HepG2 (cell line): Measurements from ENCODE around the gene BZW1. TPM values are rescaled to one million over a fixed set of nuclear protein-coding genes. Genes with fewer than 3 reads are reported as not detected.

Experiments used
- ARNTL ChIP-seq: sonication (generic); formaldehyde crosslinking; IDR thresholded peaks from 2 replicates; pipeline ENCODE4 v1.4.0; 2020; ENCODE audit warnings: mild to moderate bottlenecking, missing genetic modification reagents
- KDM3A ChIP-seq: IDR thresholded peaks from 2 replicates; pipeline ENCODE4 v1.6.1; 2018; ENCODE audit warnings: low read depth, missing compliant biosample characterization
- KLF12 ChIP-seq: sonication (generic); formaldehyde crosslinking; IDR thresholded peaks from 2 replicates; pipeline ENCODE4 v1.4.0; 2020; ENCODE audit warnings: missing genetic modification reagents, borderline replicate concordance
- KLF15 ChIP-seq: sonication (generic); formaldehyde crosslinking; IDR thresholded peaks from 2 replicates; pipeline ENCODE4 v1.8.1; 2023; ENCODE audit warnings: borderline replicate concordance, mild to moderate bottlenecking, inconsistent platforms, missing genetic modification reagents, mixed read lengths
- NFKBIZ ChIP-seq: IDR thresholded peaks from 2 replicates; pipeline ENCODE4 v1.6.1; 2018; ENCODE audit warnings: missing genetic modification reagents, missing compliant biosample characterization
- PRPF4 ChIP-seq: fragments of 200-400 bp; formaldehyde crosslinking; IDR thresholded peaks from 2 replicates; pipeline ENCODE4 v1.6.1; 2016; ENCODE audit warnings: low read length, low read depth; ENCODE audit not compliant: poor library complexity, severe bottlenecking
- RXRB ChIP-seq: IDR thresholded peaks from 2 replicates; pipeline ENCODE4 v1.6.1; 2016; ENCODE audit warnings: borderline replicate concordance, missing genetic modification reagents, missing compliant biosample characterization
- SATB2 ChIP-seq: sonication (generic); formaldehyde crosslinking; IDR thresholded peaks from 2 replicates; pipeline ENCODE4 v1.5.0; 2020; ENCODE audit warnings: missing genetic modification reagents
- SETDB1 ChIP-seq: sonication (generic); formaldehyde crosslinking; IDR thresholded peaks from 2 replicates; pipeline ENCODE4 v1.5.1; 2020; ENCODE audit warnings: missing genetic modification reagents, mild to moderate bottlenecking, borderline replicate concordance
- SOX13 ChIP-seq, 3 experiments: fragments of 450-650 bp in 1 of 3; sonication (generic) in 1 of 3; formaldehyde crosslinking in 1 of 3; IDR thresholded peaks in 2 of 3; conservative IDR thresholded peaks in 1 of 3; 2 replicates each; pipeline versions ENCODE4 v1.5.0 to v1.6.1; 2016 to 2020; ENCODE audit warnings: antibody characterized with exemption in 1 of 3, mild to moderate bottlenecking in 1 of 3, missing compliant biosample characterization in 1 of 3, missing genetic modification reagents in 1 of 3, moderate library complexity in 1 of 3
- ZMAT3 ChIP-seq: sonication (generic); formaldehyde crosslinking; conservative IDR thresholded peaks from 2 replicates; pipeline ENCODE4 v1.7.0; 2021; ENCODE audit warnings: missing genetic modification reagents
- polyA plus RNA-seq, 8 experiments: library from polyadenylated mRNA; depleted of rRNA in 3 of 8; stranded (reverse) in 7 of 8; unstranded in 1 of 8; fragments of >200 nt; fragmentation: Illumina TruSeq in 4 of 8; extraction: Trizol in 4 of 8; gene quantifications; 2 replicates each; pipeline versions ENCODE4 v1.2.1 to v1.2.3, GENCODE V29; 2011 to 2016; ENCODE audit warnings: low read depth in 4 of 8, missing spikeins in 1 of 8, mixed read lengths in 1 of 8; ENCODE audit not compliant: insufficient read depth in 1 of 8
- total RNA-seq, 5 experiments: library from RNA; depleted of rRNA; stranded (reverse); fragments of >200 nt; fragmentation: Illumina TruSeq; extraction: Trizol; gene quantifications; 2 replicates each; pipeline ENCODE4 v1.2.3, GENCODE V29; 2016; ENCODE audit warnings: low read depth in 1 of 5
- TF ChIP-seq, protein P1 (sequence below): sonication (generic); formaldehyde crosslinking; IDR thresholded peaks from 2 replicates; pipeline ENCODE4 v1.4.0; 2020; ENCODE audit warnings: missing genetic modification reagents, borderline replicate concordance
- TF ChIP-seq, protein P2 (sequence below): sonication (generic); formaldehyde crosslinking; IDR thresholded peaks from 2 replicates; pipeline ENCODE4 v1.5.1; 2020; ENCODE audit warnings: mild to moderate bottlenecking, missing genetic modification reagents, moderate library complexity
- TF ChIP-seq, protein P3 (sequence below): sonication (generic); formaldehyde crosslinking; IDR thresholded peaks from 2 replicates; pipeline ENCODE4 v1.5.0; 2020; ENCODE audit warnings: missing genetic modification reagents
- TF ChIP-seq, protein P4 (sequence below): sonication (generic); formaldehyde crosslinking; conservative IDR thresholded peaks from 2 replicates; pipeline ENCODE4 v1.8.0; 2022; ENCODE audit warnings: mild to moderate bottlenecking, moderate library complexity, missing genetic modification reagents
- TF ChIP-seq, protein P5 (sequence below): sonication (generic); formaldehyde crosslinking; IDR thresholded peaks from 2 replicates; pipeline ENCODE4 v1.8.1; 2023; ENCODE audit warnings: mild to moderate bottlenecking, missing genetic modification reagents
- TF ChIP-seq, protein P6 (sequence below): IDR thresholded peaks from 2 replicates; pipeline ENCODE4 v1.6.1; 2018; ENCODE audit warnings: missing genetic modification reagents, mild to moderate bottlenecking, missing compliant biosample characterization

Gene BZW1
- total and polyA plus RNA-seq, 2 of the 13 experiments (the other 11 are each of a cell fraction or from before 2014, with no cell fraction given): 106 to 384 TPM

DNA sequence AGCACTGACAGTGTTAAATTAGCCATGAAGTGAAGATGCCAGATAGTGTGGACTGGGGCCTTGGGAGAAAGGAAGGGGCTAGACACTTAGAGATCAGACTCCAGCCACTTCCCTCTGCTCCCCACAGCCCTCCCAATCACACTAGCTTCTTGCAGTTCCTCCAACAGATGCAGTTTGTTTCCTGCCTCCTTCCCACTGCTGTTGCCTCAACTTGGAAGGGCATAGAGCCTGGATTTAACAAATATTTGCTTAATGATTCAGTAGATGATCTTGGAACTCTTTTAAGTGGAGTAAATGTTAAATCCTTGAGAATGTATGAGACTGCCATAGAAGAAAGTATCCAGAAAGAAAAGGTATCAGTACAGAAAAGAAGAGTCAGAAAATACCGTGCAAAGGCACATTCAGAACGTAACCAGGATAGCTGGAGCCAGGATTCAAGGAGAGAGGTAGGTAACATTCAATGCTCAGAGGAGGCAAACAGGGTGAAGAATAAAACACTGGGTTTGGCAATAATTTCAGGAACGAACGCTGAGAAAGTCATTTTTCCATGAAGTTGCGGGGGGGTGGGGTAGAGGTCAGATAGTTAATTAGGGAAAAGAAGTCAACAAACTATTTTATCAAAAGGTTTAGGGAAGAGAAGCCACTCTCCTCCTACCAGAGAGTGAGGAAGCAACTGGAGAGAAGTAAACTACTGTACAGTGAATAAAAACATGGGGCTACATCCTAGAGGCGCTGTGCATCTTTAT is 1.3 kb upstream of the BZW1 start (continued):
- no peak for TF ChIP-seq ARNTL
- no peak for TF ChIP-seq NFKBIZ (CRISPR knock-in tag)
- TF ChIP-seq, protein P1, sequence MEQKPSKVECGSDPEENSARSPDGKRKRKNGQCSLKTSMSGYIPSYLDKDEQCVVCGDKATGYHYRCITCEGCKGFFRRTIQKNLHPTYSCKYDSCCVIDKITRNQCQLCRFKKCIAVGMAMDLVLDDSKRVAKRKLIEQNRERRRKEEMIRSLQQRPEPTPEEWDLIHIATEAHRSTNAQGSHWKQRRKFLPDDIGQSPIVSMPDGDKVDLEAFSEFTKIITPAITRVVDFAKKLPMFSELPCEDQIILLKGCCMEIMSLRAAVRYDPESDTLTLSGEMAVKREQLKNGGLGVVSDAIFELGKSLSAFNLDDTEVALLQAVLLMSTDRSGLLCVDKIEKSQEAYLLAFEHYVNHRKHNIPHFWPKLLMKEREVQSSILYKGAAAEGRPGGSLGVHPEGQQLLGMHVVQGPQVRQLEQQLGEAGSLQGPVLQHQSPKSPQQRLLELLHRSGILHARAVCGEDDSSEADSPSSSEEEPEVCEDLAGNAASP: no peak
- no peak for TF ChIP-seq RXRB (CRISPR knock-in tag)
- no peak for TF ChIP-seq KLF15 (CRISPR knock-in tag)
- TF ChIP-seq ZMAT3: no peak
- TF ChIP-seq KLF12: no peak
- no peak for TF ChIP-seq SOX13 (IDR thresholded peaks at IDR 0.05)
- 0 out of 4 replicates have a peak, but pooled peaks of 1 of the 2 experiments have one; percentile 4 for TF ChIP-seq SOX13 (CRISPR knock-in tag; conservative IDR thresholded peaks at IDR 0.05 in 1 of 2, IDR thresholded peaks at IDR 0.05 in 1 of 2)
- TF ChIP-seq PRPF4: no peak
- TF ChIP-seq KDM3A (CRISPR knock-in tag): no peak
- no peak for TF ChIP-seq SETDB1 (CRISPR knock-in tag)
- TF ChIP-seq, protein P2, sequence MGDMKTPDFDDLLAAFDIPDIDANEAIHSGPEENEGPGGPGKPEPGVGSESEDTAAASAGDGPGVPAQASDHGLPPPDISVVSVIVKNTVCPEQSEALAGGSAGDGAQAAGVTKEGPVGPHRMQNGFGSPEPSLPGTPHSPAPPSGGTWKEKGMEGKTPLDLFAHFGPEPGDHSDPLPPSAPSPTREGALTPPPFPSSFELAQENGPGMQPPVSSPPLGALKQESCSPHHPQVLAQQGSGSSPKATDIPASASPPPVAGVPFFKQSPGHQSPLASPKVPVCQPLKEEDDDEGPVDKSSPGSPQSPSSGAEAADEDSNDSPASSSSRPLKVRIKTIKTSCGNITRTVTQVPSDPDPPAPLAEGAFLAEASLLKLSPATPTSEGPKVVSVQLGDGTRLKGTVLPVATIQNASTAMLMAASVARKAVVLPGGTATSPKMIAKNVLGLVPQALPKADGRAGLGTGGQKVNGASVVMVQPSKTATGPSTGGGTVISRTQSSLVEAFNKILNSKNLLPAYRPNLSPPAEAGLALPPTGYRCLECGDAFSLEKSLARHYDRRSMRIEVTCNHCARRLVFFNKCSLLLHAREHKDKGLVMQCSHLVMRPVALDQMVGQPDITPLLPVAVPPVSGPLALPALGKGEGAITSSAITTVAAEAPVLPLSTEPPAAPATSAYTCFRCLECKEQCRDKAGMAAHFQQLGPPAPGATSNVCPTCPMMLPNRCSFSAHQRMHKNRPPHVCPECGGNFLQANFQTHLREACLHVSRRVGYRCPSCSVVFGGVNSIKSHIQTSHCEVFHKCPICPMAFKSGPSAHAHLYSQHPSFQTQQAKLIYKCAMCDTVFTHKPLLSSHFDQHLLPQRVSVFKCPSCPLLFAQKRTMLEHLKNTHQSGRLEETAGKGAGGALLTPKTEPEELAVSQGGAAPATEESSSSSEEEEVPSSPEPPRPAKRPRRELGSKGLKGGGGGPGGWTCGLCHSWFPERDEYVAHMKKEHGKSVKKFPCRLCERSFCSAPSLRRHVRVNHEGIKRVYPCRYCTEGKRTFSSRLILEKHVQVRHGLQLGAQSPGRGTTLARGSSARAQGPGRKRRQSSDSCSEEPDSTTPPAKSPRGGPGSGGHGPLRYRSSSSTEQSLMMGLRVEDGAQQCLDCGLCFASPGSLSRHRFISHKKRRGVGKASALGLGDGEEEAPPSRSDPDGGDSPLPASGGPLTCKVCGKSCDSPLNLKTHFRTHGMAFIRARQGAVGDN (CRISPR knock-in tag): no peak
- TF ChIP-seq, protein P3, sequence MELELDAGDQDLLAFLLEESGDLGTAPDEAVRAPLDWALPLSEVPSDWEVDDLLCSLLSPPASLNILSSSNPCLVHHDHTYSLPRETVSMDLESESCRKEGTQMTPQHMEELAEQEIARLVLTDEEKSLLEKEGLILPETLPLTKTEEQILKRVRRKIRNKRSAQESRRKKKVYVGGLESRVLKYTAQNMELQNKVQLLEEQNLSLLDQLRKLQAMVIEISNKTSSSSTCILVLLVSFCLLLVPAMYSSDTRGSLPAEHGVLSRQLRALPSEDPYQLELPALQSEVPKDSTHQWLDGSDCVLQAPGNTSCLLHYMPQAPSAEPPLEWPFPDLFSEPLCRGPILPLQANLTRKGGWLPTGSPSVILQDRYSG (CRISPR knock-in tag): 0 out of 2 replicates have a peak, but pooled peaks have one; percentile 2
- TF ChIP-seq, protein P4, sequence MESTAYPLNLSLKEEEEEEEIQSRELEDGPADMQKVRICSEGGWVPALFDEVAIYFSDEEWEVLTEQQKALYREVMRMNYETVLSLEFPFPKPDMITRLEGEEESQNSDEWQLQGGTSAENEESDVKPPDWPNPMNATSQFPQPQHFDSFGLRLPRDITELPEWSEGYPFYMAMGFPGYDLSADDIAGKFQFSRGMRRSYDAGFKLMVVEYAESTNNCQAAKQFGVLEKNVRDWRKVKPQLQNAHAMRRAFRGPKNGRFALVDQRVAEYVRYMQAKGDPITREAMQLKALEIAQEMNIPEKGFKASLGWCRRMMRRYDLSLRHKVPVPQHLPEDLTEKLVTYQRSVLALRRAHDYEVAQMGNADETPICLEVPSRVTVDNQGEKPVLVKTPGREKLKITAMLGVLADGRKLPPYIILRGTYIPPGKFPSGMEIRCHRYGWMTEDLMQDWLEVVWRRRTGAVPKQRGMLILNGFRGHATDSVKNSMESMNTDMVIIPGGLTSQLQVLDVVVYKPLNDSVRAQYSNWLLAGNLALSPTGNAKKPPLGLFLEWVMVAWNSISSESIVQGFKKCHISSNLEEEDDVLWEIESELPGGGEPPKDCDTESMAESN (CRISPR knock-in tag): no peak
- TF ChIP-seq, protein P5, sequence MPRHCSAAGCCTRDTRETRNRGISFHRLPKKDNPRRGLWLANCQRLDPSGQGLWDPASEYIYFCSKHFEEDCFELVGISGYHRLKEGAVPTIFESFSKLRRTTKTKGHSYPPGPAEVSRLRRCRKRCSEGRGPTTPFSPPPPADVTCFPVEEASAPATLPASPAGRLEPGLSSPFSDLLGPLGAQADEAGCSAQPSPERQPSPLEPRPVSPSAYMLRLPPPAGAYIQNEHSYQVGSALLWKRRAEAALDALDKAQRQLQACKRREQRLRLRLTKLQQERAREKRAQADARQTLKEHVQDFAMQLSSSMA: no peak
- TF ChIP-seq SATB2: no peak
- TF ChIP-seq, protein P6, sequence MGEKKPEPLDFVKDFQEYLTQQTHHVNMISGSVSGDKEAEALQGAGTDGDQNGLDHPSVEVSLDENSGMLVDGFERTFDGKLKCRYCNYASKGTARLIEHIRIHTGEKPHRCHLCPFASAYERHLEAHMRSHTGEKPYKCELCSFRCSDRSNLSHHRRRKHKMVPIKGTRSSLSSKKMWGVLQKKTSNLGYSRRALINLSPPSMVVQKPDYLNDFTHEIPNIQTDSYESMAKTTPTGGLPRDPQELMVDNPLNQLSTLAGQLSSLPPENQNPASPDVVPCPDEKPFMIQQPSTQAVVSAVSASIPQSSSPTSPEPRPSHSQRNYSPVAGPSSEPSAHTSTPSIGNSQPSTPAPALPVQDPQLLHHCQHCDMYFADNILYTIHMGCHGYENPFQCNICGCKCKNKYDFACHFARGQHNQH (CRISPR knock-in tag): no peak
